DOHH2 (cell line): ENCODE measurements around the gene TEAD4.

Experiments used
- EZH2phosphoT487 ChIP-seq: fragments of 200-600 bp; sonication (generic); IDR thresholded peaks from 2 replicates; pipeline ENCODE4 v1.6.1; 2017; ENCODE audit warnings: borderline replicate concordance, mild to moderate bottlenecking, antibody characterized with exemption, low read length, moderate library complexity, mixed read lengths
- TF ChIP-seq, protein P1 (sequence below): fragments of 200-600 bp; sonication (generic); IDR thresholded peaks from one replicate; pipeline ENCODE4 v1.5.1; 2014; ENCODE audit warnings: antibody characterized with exemption, mild to moderate bottlenecking, low read depth, low read length; ENCODE audit not compliant: poor library complexity, severe bottlenecking

DNA sequence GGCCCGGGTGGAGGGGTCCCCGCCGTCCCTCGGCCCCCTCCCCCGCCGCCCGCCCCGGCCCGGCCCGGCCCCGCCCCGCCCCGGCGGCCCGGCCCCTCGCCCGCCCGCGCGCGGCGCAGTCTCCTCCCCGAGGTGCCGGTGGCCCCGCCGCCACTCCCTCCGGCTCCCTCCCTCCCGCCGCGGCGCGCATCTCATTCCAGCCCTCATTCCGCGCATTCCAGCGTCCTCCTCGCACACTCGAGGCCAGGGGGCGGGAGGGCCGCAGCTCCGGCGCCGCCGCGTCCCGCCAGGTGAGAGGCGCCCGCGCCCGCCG lies at the start of gene TEAD4:
- TF ChIP-seq, protein P1, sequence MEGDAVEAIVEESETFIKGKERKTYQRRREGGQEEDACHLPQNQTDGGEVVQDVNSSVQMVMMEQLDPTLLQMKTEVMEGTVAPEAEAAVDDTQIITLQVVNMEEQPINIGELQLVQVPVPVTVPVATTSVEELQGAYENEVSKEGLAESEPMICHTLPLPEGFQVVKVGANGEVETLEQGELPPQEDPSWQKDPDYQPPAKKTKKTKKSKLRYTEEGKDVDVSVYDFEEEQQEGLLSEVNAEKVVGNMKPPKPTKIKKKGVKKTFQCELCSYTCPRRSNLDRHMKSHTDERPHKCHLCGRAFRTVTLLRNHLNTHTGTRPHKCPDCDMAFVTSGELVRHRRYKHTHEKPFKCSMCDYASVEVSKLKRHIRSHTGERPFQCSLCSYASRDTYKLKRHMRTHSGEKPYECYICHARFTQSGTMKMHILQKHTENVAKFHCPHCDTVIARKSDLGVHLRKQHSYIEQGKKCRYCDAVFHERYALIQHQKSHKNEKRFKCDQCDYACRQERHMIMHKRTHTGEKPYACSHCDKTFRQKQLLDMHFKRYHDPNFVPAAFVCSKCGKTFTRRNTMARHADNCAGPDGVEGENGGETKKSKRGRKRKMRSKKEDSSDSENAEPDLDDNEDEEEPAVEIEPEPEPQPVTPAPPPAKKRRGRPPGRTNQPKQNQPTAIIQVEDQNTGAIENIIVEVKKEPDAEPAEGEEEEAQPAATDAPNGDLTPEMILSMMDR: no peak
- TF ChIP-seq EZH2phosphoT487: no peak
